ENCODE measurements around the gene DLG5.

GRCh38 chr10:77827366-77827765, 99.2 kb downstream of the DLG5 start:
- TF ChIP-seq FOXA2 (IDR thresholded peaks at IDR 0.05) (no peak), JUND (IDR thresholded peaks at IDR 0.05) (no peak), MAX (IDR thresholded peaks at IDR 0.05) (no peak), YY1 (IDR thresholded peaks at IDR 0.05) (no peak), TAF1 (conservative IDR thresholded peaks at IDR 0.05) (no peak), RXRA (IDR thresholded peaks at IDR 0.05) (no peak)
- TF ChIP-seq, protein P1, sequence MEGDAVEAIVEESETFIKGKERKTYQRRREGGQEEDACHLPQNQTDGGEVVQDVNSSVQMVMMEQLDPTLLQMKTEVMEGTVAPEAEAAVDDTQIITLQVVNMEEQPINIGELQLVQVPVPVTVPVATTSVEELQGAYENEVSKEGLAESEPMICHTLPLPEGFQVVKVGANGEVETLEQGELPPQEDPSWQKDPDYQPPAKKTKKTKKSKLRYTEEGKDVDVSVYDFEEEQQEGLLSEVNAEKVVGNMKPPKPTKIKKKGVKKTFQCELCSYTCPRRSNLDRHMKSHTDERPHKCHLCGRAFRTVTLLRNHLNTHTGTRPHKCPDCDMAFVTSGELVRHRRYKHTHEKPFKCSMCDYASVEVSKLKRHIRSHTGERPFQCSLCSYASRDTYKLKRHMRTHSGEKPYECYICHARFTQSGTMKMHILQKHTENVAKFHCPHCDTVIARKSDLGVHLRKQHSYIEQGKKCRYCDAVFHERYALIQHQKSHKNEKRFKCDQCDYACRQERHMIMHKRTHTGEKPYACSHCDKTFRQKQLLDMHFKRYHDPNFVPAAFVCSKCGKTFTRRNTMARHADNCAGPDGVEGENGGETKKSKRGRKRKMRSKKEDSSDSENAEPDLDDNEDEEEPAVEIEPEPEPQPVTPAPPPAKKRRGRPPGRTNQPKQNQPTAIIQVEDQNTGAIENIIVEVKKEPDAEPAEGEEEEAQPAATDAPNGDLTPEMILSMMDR (IDR thresholded peaks at IDR 0.05; ENCODE audit: low read depth, low read length, missing input control) = no peak
- TF ChIP-seq, protein P2, sequence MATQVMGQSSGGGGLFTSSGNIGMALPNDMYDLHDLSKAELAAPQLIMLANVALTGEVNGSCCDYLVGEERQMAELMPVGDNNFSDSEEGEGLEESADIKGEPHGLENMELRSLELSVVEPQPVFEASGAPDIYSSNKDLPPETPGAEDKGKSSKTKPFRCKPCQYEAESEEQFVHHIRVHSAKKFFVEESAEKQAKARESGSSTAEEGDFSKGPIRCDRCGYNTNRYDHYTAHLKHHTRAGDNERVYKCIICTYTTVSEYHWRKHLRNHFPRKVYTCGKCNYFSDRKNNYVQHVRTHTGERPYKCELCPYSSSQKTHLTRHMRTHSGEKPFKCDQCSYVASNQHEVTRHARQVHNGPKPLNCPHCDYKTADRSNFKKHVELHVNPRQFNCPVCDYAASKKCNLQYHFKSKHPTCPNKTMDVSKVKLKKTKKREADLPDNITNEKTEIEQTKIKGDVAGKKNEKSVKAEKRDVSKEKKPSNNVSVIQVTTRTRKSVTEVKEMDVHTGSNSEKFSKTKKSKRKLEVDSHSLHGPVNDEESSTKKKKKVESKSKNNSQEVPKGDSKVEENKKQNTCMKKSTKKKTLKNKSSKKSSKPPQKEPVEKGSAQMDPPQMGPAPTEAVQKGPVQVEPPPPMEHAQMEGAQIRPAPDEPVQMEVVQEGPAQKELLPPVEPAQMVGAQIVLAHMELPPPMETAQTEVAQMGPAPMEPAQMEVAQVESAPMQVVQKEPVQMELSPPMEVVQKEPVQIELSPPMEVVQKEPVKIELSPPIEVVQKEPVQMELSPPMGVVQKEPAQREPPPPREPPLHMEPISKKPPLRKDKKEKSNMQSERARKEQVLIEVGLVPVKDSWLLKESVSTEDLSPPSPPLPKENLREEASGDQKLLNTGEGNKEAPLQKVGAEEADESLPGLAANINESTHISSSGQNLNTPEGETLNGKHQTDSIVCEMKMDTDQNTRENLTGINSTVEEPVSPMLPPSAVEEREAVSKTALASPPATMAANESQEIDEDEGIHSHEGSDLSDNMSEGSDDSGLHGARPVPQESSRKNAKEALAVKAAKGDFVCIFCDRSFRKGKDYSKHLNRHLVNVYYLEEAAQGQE (IDR thresholded peaks at IDR 0.05) = no peak
